BLaER1 treated with 17β-estradiol and CSF1 and Interleukin-3, amounts not matched to agents 10 nM and 100 nM (cell line): ENCODE data around the gene TAF4B.
"Not testable (repeated sequence)": the region's sequence is repeated elsewhere in the genome, so short reads cannot be mapped to it uniquely, and the experiment has no call there.

Source experiments
- H3K27ac ChIP-seq, 11 experiments: shearing (Covaris generic); formaldehyde crosslinking; 2 replicates each; pipeline ENCODE4 v1.8.1; 2022
- H3K27me3 ChIP-seq, 11 experiments: shearing (Covaris generic); formaldehyde crosslinking; 2 replicates each; pipeline ENCODE4 v1.8.1; 2022
- H3K36me3 ChIP-seq, 11 experiments: shearing (Covaris generic); formaldehyde crosslinking; 2 replicates each; pipeline ENCODE4 v1.8.1; 2022
- H3K4me1 ChIP-seq, 10 experiments: shearing (Covaris generic); formaldehyde crosslinking; 2 replicates each; pipeline ENCODE4 v1.8.1; 2022
- H3K4me2 ChIP-seq, 11 experiments: shearing (Covaris generic); formaldehyde crosslinking; 2 replicates each; pipeline ENCODE4 v1.8.1; 2022
- H3K4me3 ChIP-seq, 10 experiments: shearing (Covaris generic); formaldehyde crosslinking; 2 replicates each; pipeline ENCODE4 v1.8.1; 2022
- H3K9ac ChIP-seq, 11 experiments: shearing (Covaris generic); formaldehyde crosslinking; 2 replicates each; pipeline ENCODE4 v1.8.1; 2022
- H3K9me3 ChIP-seq, 11 experiments: shearing (Covaris generic); formaldehyde crosslinking; replicated peaks in 1 of 11; 2 replicates each; pipeline ENCODE4 v1.8.1; 2022
- H4K20me1 ChIP-seq, 11 experiments: shearing (Covaris generic); formaldehyde crosslinking; 2 replicates each; pipeline ENCODE4 v1.8.1; 2022
- Cebpa-rat ChIP-seq, 11 experiments: shearing (Covaris generic); IDR thresholded peaks; 2 replicates each; pipeline ENCODE4 v1.8.1; 2022

TAF4B gene

GRCh38 chr18:26226229-26227050 is at the start of gene TAF4B:
TSS of gene TAF4B (plus strand) at chr18:26226445. CDS start at chr18:26226934, 489 bp downstream.
- Histone ChIP-seq H3K36me3 (peaks cover 0 to 8% (median 3%) of the 10 kb centered on the region in 11 experiments; a peak in 7 of 22 replicates), H3K4me3 (peak within 1 kb of the TSS; percentile 82 to 98 (median 90)), H3K27ac (peak within 1 kb of the TSS; percentile 49 to 94 (median 89)), H3K27me3 (no peaks in the 10 kb centered on the region), H3K4me1 (peaks cover 16 to 33% (median 26%) of the 10 kb centered on the region in 10 experiments), H3K9me3 (peaks cover under 1 to 10% (median 4%) of the 10 kb centered on the region in 11 experiments; a peak in 21 of 22 replicates), H4K20me1 (peaks cover 0 to 38% (median 15%) of the 10 kb centered on the region in 11 experiments; a peak in 9 of 22 replicates), H3K4me2 (peak within 1 kb of the TSS; percentile 78 to 99 (median 89)), H3K9ac (peak within 1 kb of the TSS; percentile 83 to 96 (median 91))
- no peak for TF ChIP-seq Cebpa-rat (IDR thresholded peaks at IDR 0.05)

- H3K27me3 ChIP-seq: no peaks in the 10 kb centered on the region
- no peak overlapping the region for H3K4me3 ChIP-seq
- H3K4me2 ChIP-seq: no peak overlapping the region
- H3K9me3 ChIP-seq: peaks cover 7 to 17% (median 14%) of the 10 kb centered on the region in 11 experiments; a peak in 19 of 22 replicates
- H3K9ac ChIP-seq: no peak overlapping the region
- H4K20me1 ChIP-seq: no peaks in the 10 kb centered on the region
- no peak overlapping the region for H3K27ac ChIP-seq
- TF ChIP-seq Cebpa-rat (IDR thresholded peaks at IDR 0.05): no peak
- H3K36me3 ChIP-seq: no peaks in the 10 kb centered on the region
- peaks cover 8 to 18% (median 14%) of the 10 kb centered on the region in 10 experiments; a peak in 16 of 20 replicates for H3K4me1 ChIP-seq
These were observed 44.9 kb upstream of the TAF4B start for GRCh38 chr18:26181343-26181826.

- Histone ChIP-seq H3K4me2 (peak overlapping the region in 9 of 11 experiments; percentile 2 to 59 (median 38); a peak in 14 of 22 replicates), H3K4me1 (peaks cover 8 to 18% (median 14%) of the 10 kb centered on the region in 10 experiments; a peak in 16 of 20 replicates), H3K36me3 (no peaks in the 10 kb centered on the region), H3K27me3 (no peaks in the 10 kb centered on the region), H3K9ac (no peak overlapping the region), H3K4me3 (no peak overlapping the region), H3K9me3 (peaks cover 7 to 27% (median 17%) of the 10 kb centered on the region in 11 experiments; a peak in 19 of 22 replicates), H4K20me1 (no peaks in the 10 kb centered on the region), H3K27ac (peak overlapping the region in 7 of 11 experiments; percentile 2 to 49 (median 29); a peak in 8 of 22 replicates)
- no peak for TF ChIP-seq Cebpa-rat (IDR thresholded peaks at IDR 0.05)
These were observed 42.7 kb upstream of the TAF4B start for GRCh38 chr18:26183395-26184112.

GRCh38 chr18:26185267-26185666 is 41.0 kb upstream of the TAF4B start:
- no peak overlapping the region for H3K4me2 ChIP-seq
- no peak for TF ChIP-seq Cebpa-rat (IDR thresholded peaks at IDR 0.05)
- no peaks in the 10 kb centered on the region for H4K20me1 ChIP-seq
- H3K27me3 ChIP-seq: no peaks in the 10 kb centered on the region
- H3K4me1 ChIP-seq: peaks cover 11 to 21% (median 15%) of the 10 kb centered on the region in 10 experiments; a peak in 19 of 20 replicates
- H3K9ac ChIP-seq: no peak overlapping the region
- H3K27ac ChIP-seq: no peak overlapping the region
- peaks cover 7 to 27% (median 17%) of the 10 kb centered on the region in 11 experiments; a peak in 19 of 22 replicates for H3K9me3 ChIP-seq
- H3K36me3 ChIP-seq: no peaks in the 10 kb centered on the region
- no peak overlapping the region for H3K4me3 ChIP-seq

GRCh38 chr18:26190506-26190905 is 35.7 kb upstream of the TAF4B start:
- Histone ChIP-seq H3K4me3 (peak overlapping the region in 5 of 10 experiments; percentile 30 to 54 (median 42); a peak in 8 of 20 replicates), H3K9ac (peak overlapping the region in 6 of 11 experiments; percentile 39 to 70 (median 56); a peak in 9 of 22 replicates), H3K9me3 (peaks cover 0 to 14% (median 6%) of the 10 kb centered on the region in 11 experiments; a peak in 5 of 22 replicates), H3K4me2 (peak overlapping the region; percentile 57 to 91 (median 66)), H3K36me3 (no peaks in the 10 kb centered on the region), H3K4me1 (peaks cover 0 to 20% (median 15%) of the 10 kb centered on the region in 10 experiments; a peak in 18 of 20 replicates), H3K27ac (peak overlapping the region in 9 of 11 experiments; percentile 9 to 63 (median 48); a peak in 16 of 22 replicates), H3K27me3 (no peaks in the 10 kb centered on the region), H4K20me1 (no peaks in the 10 kb centered on the region)
- no peak for TF ChIP-seq Cebpa-rat (IDR thresholded peaks at IDR 0.05)

GRCh38 chr18:26192233-26192632 is 34.0 kb upstream of the TAF4B start:
- H3K4me3 ChIP-seq: no peak overlapping the region

GRCh38 chr18:26196605-26197004 is 29.6 kb upstream of the TAF4B start:
- Histone ChIP-seq H3K27me3 (no peaks in the 10 kb centered on the region), H3K27ac (no peak overlapping the region), H3K4me1 (peaks cover 0 to 1% (median 0%) of the 10 kb centered on the region in 10 experiments; a peak in 4 of 20 replicates), H3K36me3 (no peaks in the 10 kb centered on the region), H3K9me3 (0 out of 22 replicates have a peak, but pooled peaks cover 0 to 4% (median 0%) of the 10 kb centered on the region in 11 experiments), H3K9ac (no peak overlapping the region), H3K4me2 (no peak overlapping the region), H4K20me1 (no peaks in the 10 kb centered on the region), H3K4me3 (no peak overlapping the region)
- no peak for TF ChIP-seq Cebpa-rat (IDR thresholded peaks at IDR 0.05)

More at GRCh38 chr18:26192233-26192632, 34.0 kb upstream of the TAF4B start:
- no peaks in the 10 kb centered on the region for H4K20me1 ChIP-seq
- TF ChIP-seq Cebpa-rat (IDR thresholded peaks at IDR 0.05): no peak
- H3K4me1 ChIP-seq: peaks cover 0 to 20% (median 15%) of the 10 kb centered on the region in 10 experiments; a peak in 18 of 20 replicates
- no peaks in the 10 kb centered on the region for H3K36me3 ChIP-seq
- H3K27me3 ChIP-seq: no peaks in the 10 kb centered on the region
- no peak overlapping the region for H3K27ac ChIP-seq
- H3K4me2 ChIP-seq: no peak overlapping the region
- H3K9me3 ChIP-seq: peaks cover 0 to 8% (median under 1%) of the 10 kb centered on the region in 11 experiments; a peak in 4 of 22 replicates
- no peak overlapping the region for H3K9ac ChIP-seq

GRCh38 chr18:26202001-26202400 is 24.2 kb upstream of the TAF4B start:
- peaks cover 0 to 40% (median 0%) of the 10 kb centered on the region in 10 experiments; a peak in 6 of 20 replicates for H3K4me1 ChIP-seq
- H3K9me3 ChIP-seq: not testable (repeated sequence)

More at GRCh38 chr18:26202001-26202400, 24.2 kb upstream of the TAF4B start:
- not testable (repeated sequence) for H3K36me3 ChIP-seq, H3K4me3 ChIP-seq, H4K20me1 ChIP-seq, H3K27me3 ChIP-seq, H3K4me2 ChIP-seq, H3K27ac ChIP-seq, H3K9ac ChIP-seq
